ENCODE measurements around the gene UBTD2. TPM values are rescaled to one million over a fixed set of nuclear protein-coding genes. Genes with fewer than 3 reads are reported as not detected.

The UBTD2 gene
- total and polyA plus RNA-seq, 9 of the 15 experiments (the other 6 are each of a cell fraction or from before 2014, with no cell fraction given): 0.01 to 0.46 (median 0.15) TPM; not detected in 1

GRCh38 chr5:172293745-172294342 is 10.3 kb upstream of the UBTD2 start:
- Histone ChIP-seq H3K36me3 (ENCODE audit: control insufficient read depth, insufficient read depth, low read length) (no peaks in the 10 kb centered on the region), H3K4me1 (replicated peaks in 1 of 2; ENCODE audit: control insufficient read depth in 2 of 2, insufficient read depth in 2 of 2, low read length in 2 of 2) (no peaks in the 10 kb centered on the region), H4K20me1 (replicated peaks; ENCODE audit: control insufficient read depth, insufficient read depth, low read length) (no peaks in the 10 kb centered on the region; the same call in 1 of the 2 replicates), H3K9me3 (replicated peaks; ENCODE audit: control insufficient read depth, insufficient read depth, low read depth, low read length) (no peaks in the 10 kb centered on the region), H2AFZ (ENCODE audit: low read depth, low read length) (no peak overlapping the region), H3K27ac (ENCODE audit: extremely low read depth, low read depth, low read length) (no peak overlapping the region), H3K4me3 (no peak overlapping the region), H3K79me2 (ENCODE audit: control insufficient read depth, insufficient read depth, low read length) (no peaks in the 10 kb centered on the region), H3K4me2 (ENCODE audit: insufficient read depth, low read length) (no peak overlapping the region), H3K27me3 (ENCODE audit: control insufficient read depth in 2 of 2, insufficient read depth in 2 of 2, low read length in 2 of 2) (peaks cover 3 to 24% of the 10 kb centered on the region in 2 experiments), H3K9me1 (ENCODE audit: control insufficient read depth, insufficient read depth, low read length) (no peaks in the 10 kb centered on the region), H3K9ac (ENCODE audit: insufficient read depth in 1 of 2, low read depth in 2 of 2, low read length in 2 of 2) (no peak overlapping the region)
- FAIRE-seq (no peak), ATAC-seq (no peak), DNase-seq (ENCODE audit: extremely low read depth in 1 of 4, low spot score in 3 of 4) (no peak)
- in situ Hi-C loops (cut with MboI) (no loop called here), intact Hi-C loops (cut with micrococcal nuclease) (loop anchor here (1.0 to 10.0 kb wide), 4 partner anchors 105 to 379 kb away; partner anchors contain the start of gene STK10)
- TF ChIP-seq NCOA1 (IDR thresholded peaks at IDR 0.05; ENCODE audit: low read depth) (no peak), ELK3 (CRISPR knock-in tag; IDR thresholded peaks at IDR 0.05) (no peak), ZNF644 (tag; IDR thresholded peaks at IDR 0.05; ENCODE audit: low read depth) (no peak), FOXJ3 (CRISPR knock-in tag; IDR thresholded peaks at IDR 0.05) (no peak), HSF4 (CRISPR knock-in tag; IDR thresholded peaks at IDR 0.05; ENCODE audit: borderline replicate concordance) (no peak), ZNF121 (CRISPR knock-in tag; conservative IDR thresholded peaks at IDR 0.05) (no peak), E2F3 (CRISPR knock-in tag; IDR thresholded peaks at IDR 0.05) (no peak), SMAD2 (IDR thresholded peaks at IDR 0.05; ENCODE audit: low read depth, low read length) (no peak), FUS (optimal IDR thresholded peaks at IDR 0.05; ENCODE audit: low read depth, low read length) (no peak), ZNF592 (IDR thresholded peaks at IDR 0.05) (no peak)
- ChIA-PET CTCF (ENCODE audit: low intra/inter-chr PET ratio) (interaction anchor here (0.6 kb wide), 1 partner anchor 152 kb away, joined by 3 read pairs; no protein-coding TSS in a partner anchor), POLR2A (interaction anchor here (0.6 to 1.0 kb wide), 3 partner anchors 14 to 119 kb away, joined by 3 read pairs; no protein-coding TSS in a partner anchor)
- BruUV-seq (replicated peaks): no TSS peak
- WGBS (ENCODE audit: insufficient coverage, low coverage, missing lambda C conversion rate): 0% methylated on average over 2 of the region's 2 CpGs
